NCI-H187 (cell line): ENCODE measurements around the gene COX17.

ENCODE experiments used
- DNase-seq, 2 experiments: peaks; one replicate each; lab custom pipeline; 2025; lab: John Stamatoyannopoulos, UW

Gene COX17

GRCh38 chr3:119643528-119643927 is 33.7 kb downstream of the COX17 start:
- DNase-seq: no peak

- no peak for DNase-seq
These were observed 34.3 kb downstream of the COX17 start for GRCh38 chr3:119642746-119643473.

GRCh38 chr3:119641416-119641815 is 35.8 kb downstream of the COX17 start:
- DNase-seq: no peak

GRCh38 chr3:119639494-119640350 is 37.5 kb downstream of the COX17 start:
- DNase-seq: no peak

- DNase-seq: no peak
These were observed 39.3 kb downstream of the COX17 start for GRCh38 chr3:119637679-119638477.

GRCh38 chr3:119636891-119637611 is 40.2 kb downstream of the COX17 start:
- no peak for DNase-seq

- DNase-seq: no peak
These were observed 41.0 kb downstream of the COX17 start for GRCh38 chr3:119636249-119636648.

GRCh38 chr3:119635719-119636118 is 41.5 kb downstream of the COX17 start:
- DNase-seq: no peak

GRCh38 chr3:119632829-119633228 is 44.4 kb downstream of the COX17 start:
- DNase-seq: no peak

- DNase-seq: no peak
These were observed 45.0 kb downstream of the COX17 start for GRCh38 chr3:119632216-119632615.

- no peak for DNase-seq
These were observed 45.7 kb downstream of the COX17 start for GRCh38 chr3:119631516-119631915.

GRCh38 chr3:119630880-119631329 is 46.3 kb downstream of the COX17 start:
- DNase-seq: no peak

GRCh38 chr3:119630128-119630879 is 46.9 kb downstream of the COX17 start:
- no peak for DNase-seq

GRCh38 chr3:119628816-119629445 is 48.3 kb downstream of the COX17 start:
- no peak for DNase-seq

GRCh38 chr3:119628390-119628789 is 48.8 kb downstream of the COX17 start:
- DNase-seq: no peak

- DNase-seq: no peak
These were observed 49.7 kb downstream of the COX17 start for GRCh38 chr3:119627461-119627860.

GRCh38 chr3:119626196-119626595 is 51.0 kb downstream of the COX17 start:
- no peak for DNase-seq

- DNase-seq: no peak
These were observed 51.6 kb downstream of the COX17 start for GRCh38 chr3:119625451-119626153.

GRCh38 chr3:119624002-119624720 is 53.0 kb downstream of the COX17 start:
- no peak for DNase-seq
